Fibroblast of mammary gland (primary cell): ENCODE data around the gene DDAH2.

Source experiments
- DNase-seq: peaks from one replicate; pipeline ENCODE4 v3.0.0-alpha.2; 2010; ENCODE audit warnings: low read depth
- H3K4me3 ChIP-seq: 2 replicates; pipeline ENCODE4 v1.5.1; 2011; ENCODE audit warnings: low read depth, mild to moderate bottlenecking, low read length, moderate library complexity; ENCODE audit not compliant: control insufficient read depth
- CTCF ChIP-seq: conservative IDR thresholded peaks from 2 replicates; pipeline ENCODE4 v1.5.1; 2011; ENCODE audit warnings: low read depth, low read length, inconsistent platforms; ENCODE audit not compliant: control insufficient read depth, insufficient read depth

The DDAH2 gene

GRCh38 chr6:31720196-31720770, 8.8 kb downstream of the DDAH2 start:
- TF ChIP-seq CTCF, result no peak
- no peak for DNase-seq
- H3K4me3 ChIP-seq, result no peak overlapping the region

DNA sequence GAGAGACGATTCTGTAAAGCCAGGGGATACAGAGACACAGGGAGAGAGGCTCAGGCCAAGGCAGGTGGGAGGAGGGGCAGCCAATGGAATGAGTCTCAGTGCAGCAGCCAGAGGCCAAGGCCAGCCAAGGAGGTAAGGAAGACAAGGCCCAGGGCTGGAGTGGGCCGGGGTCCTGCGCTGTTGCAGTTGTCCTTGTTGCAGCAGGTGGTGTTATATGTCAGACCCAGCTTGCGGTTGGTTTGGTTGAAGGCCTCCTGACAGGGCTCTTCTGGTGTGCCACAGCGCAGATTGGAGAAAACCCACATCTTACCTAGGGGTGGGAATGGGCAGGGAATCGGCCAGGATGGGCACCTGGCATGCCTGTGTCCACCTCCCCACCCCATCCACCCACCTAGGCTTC, 10.1 kb downstream of the DDAH2 start:
- DNase-seq, result no peak
- TF ChIP-seq CTCF, result no peak
- H3K4me3 ChIP-seq, result no peak overlapping the region

- no peak overlapping the region for H3K4me3 ChIP-seq
- DNase-seq, result no peak
- no peak for TF ChIP-seq CTCF
Observed at GRCh38 chr6:31718265-31718664, 10.8 kb downstream of the DDAH2 start.

DNA sequence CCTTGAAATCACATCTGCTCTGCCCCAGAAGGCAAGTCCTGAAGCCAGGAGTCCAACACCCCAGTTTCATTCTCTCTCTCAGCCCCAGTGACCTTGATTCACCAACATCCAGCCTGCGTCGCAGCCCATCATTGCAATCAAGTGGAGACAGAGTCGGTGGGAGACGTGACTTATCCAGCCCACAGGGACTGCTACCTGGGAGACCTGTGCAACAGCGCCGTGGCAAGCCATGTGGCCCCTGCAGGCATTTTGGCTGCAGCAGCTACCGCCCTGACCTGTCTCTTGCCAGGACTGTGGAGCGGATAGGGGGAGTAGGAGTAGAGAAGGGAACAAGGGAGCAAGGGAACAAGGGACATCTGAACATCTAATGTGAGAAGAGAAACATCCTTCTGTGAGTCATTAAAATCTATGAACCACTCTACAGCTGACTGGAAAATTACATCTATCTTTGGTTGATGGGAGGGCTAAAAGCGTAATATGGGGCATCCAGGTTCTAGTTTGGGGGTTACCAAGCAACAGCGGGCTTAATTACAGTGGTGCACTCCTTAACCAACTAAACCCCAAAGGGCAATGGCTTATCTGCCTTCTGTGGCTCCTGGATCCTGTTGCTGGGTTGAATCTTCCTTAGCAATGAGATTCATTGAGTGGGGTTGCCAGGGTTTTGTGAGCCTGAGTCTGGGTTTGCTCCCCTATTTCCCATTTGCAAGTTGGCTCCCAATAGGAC, 11.4 kb downstream of the DDAH2 start:
- TF ChIP-seq CTCF, result no peak
- no peak overlapping the region for H3K4me3 ChIP-seq
- no peak for DNase-seq

GRCh38 chr6:31715022-31715958, 13.8 kb downstream of the DDAH2 start, which contains the start of gene LY6G6D:
Gene LY6G6D (plus strand): TSS chr6:31715348. CDS start chr6:31715356, 8 bp downstream.
- DNase-seq, result no peak
- no peak for TF ChIP-seq CTCF
- H3K4me3 ChIP-seq, result no peak within 1 kb of the TSS

DNA sequence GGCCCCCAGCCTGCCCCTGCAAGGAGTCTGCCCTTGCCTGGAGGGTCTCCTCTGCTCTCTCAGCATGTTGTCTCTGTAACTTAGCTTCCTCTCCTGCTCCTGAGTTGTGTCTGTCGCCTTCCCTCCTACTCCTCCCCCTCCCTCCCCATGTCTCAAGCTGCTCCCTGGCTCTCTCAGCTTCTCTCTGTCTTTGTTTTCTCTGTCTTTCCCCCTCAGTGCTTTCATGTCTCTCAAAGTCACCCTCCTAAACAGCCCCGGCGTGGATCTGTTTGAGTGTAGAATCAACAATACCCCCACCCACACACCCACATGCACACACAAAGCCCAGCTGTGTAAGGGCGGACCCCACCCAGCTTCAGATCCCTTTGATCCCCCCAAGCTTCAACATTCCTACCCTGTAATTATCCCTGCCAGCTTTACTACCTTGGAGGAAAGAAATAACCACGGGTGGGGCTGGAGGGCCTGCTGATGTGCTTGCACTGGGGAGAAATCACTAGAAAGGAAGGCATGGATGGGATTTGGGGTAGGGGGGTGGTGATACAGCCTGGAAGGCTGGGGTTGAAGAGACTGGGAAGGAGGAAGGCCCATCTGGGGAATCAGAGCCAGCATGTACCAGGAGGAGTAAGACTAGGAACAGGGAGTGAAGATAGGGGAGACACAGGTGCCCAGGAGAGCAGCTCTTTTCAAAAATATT, 15.0 kb downstream of the DDAH2 start:
- no peak overlapping the region for H3K4me3 ChIP-seq
- TF ChIP-seq CTCF, result no peak
- DNase-seq, result no peak
